GM19025 (cell line): ENCODE measurements around the gene RPL19.

ENCODE experiments used
- ATAC-seq: cut with Tn5 transposase; IDR thresholded peaks from one replicate; pipeline ENCODE4 v1.9.1; 2021; ENCODE audit warnings: mild to moderate bottlenecking, low read depth, moderate library complexity; ENCODE audit not compliant: unreplicated experiment

RPL19 gene

GRCh38 chr17:39222866-39223834, 23.1 kb downstream of the RPL19 start:
- no peak for ATAC-seq

GRCh38 chr17:39223907-39224777, 24.1 kb downstream of the RPL19 start:
- no peak for ATAC-seq

- ATAC-seq = no peak
These were observed 24.8 kb downstream of the RPL19 start for GRCh38 chr17:39224778-39225307.

GRCh38 chr17:39225308-39225958, 25.4 kb downstream of the RPL19 start, which contains the start of gene STAC2:
Gene STAC2 (minus strand): TSS chr17:39225945. CDS start chr17:39225502, 443 bp downstream.
- ATAC-seq = no peak

- no peak for ATAC-seq
These were observed 26.0 kb downstream of the RPL19 start for GRCh38 chr17:39225959-39226683.

- ATAC-seq = no peak
These were observed 27.4 kb downstream of the RPL19 start for GRCh38 chr17:39227364-39227919.

- no peak for ATAC-seq
These were observed 29.3 kb downstream of the RPL19 start for GRCh38 chr17:39229274-39229913.

GRCh38 chr17:39230361-39230760, 30.3 kb downstream of the RPL19 start:
- ATAC-seq = no peak

GRCh38 chr17:39231091-39231561, 31.0 kb downstream of the RPL19 start:
- ATAC-seq = no peak

GRCh38 chr17:39231591-39232551, 31.8 kb downstream of the RPL19 start:
- ATAC-seq = no peak

GRCh38 chr17:39235555-39236449, 35.7 kb downstream of the RPL19 start:
- ATAC-seq = no peak

GRCh38 chr17:39236450-39236927, 36.4 kb downstream of the RPL19 start:
- ATAC-seq = no peak

- ATAC-seq = no peak
These were observed 36.9 kb downstream of the RPL19 start for GRCh38 chr17:39236981-39237441.

GRCh38 chr17:39237586-39237985, 37.5 kb downstream of the RPL19 start:
- ATAC-seq = no peak

- no peak for ATAC-seq
These were observed 38.4 kb downstream of the RPL19 start for GRCh38 chr17:39238311-39238972.
